ENCODE data around the gene SUMO3.

SUMO3 gene

DNA sequence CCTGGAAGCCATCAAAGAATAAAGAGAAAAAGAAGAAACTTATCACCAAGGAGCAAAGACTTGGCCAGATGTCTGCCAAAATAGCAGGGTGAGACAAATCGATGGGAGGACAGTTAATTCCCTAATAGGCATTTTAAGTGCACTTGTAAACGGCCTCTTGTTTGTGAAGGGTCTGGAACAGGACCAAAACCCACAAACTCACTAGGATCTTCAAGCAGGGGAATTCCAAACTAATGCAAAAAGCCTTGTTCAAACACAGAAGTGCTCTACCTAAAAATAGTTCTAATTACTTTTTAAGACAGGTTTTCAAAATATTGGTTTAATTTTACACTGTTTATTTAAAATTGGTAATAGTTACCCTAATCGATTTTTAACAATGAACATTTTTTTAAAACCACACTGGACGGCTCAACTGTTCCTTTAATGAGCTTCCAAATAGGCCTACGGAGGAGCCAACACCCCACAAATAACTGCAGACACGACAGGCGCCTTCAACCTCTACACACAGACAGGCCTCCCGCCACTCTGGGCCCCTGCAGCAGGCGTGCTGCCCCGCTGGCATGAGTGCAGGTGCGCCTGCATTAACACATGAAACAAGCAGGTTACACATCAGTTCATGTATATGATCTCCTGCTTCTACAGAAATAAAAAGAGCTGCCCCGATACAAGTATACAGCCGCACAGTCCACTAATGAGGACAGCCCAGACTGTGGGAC lies 32.1 kb downstream of the SUMO3 start:
- no peak for TF ChIP-seq ZFX (IDR thresholded peaks at IDR 0.05; ENCODE audit: borderline replicate concordance)
- TF ChIP-seq, protein P1, sequence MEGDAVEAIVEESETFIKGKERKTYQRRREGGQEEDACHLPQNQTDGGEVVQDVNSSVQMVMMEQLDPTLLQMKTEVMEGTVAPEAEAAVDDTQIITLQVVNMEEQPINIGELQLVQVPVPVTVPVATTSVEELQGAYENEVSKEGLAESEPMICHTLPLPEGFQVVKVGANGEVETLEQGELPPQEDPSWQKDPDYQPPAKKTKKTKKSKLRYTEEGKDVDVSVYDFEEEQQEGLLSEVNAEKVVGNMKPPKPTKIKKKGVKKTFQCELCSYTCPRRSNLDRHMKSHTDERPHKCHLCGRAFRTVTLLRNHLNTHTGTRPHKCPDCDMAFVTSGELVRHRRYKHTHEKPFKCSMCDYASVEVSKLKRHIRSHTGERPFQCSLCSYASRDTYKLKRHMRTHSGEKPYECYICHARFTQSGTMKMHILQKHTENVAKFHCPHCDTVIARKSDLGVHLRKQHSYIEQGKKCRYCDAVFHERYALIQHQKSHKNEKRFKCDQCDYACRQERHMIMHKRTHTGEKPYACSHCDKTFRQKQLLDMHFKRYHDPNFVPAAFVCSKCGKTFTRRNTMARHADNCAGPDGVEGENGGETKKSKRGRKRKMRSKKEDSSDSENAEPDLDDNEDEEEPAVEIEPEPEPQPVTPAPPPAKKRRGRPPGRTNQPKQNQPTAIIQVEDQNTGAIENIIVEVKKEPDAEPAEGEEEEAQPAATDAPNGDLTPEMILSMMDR (IDR thresholded peaks at IDR 0.05), result no peak
- no peak overlapping the region for H3K27ac ChIP-seq

DNA sequence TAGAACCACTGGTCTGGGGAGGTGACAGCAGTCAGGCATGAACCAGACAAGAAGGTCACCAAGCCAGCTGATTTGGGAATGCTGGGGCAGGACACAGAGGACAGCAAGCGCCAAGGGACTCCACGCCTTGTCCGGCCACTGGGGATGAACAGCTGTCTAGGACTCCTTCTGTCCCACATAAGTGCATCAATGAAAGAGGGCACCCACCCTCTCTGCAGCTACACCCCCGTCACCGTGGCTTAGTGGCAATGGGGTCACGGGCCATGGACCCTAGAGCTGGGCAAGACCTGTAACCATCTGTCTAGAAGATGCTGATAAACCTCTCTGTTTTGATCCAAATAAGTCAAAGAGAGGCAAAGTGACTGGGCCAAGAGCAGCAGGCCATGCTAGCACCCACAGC lies 33.1 kb downstream of the SUMO3 start:
- H3K27ac ChIP-seq, result no peak overlapping the region

DNA sequence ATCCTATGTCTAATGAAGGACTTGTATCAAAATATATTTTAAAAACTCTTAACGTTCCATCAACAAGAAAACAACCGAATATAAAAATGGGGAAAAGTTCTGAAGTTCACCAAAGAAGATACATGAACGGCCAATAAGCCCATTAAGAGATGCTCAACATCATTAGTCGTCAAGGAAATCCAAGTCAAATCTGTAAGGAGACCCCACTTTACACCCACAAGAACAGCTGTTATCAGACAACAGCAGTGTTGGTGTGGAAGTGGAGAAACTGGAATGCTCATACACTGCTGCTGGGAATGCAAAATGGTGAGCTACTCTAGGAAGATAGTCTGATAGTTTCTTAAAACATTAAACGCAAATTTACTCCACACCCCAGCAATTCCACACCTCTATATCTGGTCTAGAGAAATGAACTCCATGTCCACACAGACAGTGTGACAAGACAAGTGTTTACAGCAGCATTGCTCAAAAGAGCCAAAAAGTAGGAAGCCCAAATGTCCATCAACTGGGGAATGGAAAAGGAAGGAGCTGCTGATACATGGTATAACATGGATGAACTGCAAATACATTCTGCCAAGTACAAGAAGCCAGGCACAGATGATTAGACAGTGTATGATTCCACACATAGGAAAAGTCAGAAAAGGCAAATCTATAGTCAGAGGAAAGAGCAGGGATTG lies 34.7 kb downstream of the SUMO3 start:
- no peak overlapping the region for H3K27ac ChIP-seq
- no peak for TF ChIP-seq ZFX (IDR thresholded peaks at IDR 0.05; ENCODE audit: borderline replicate concordance)
- TF ChIP-seq, protein P1 (IDR thresholded peaks at IDR 0.05), result no peak

More for the DNA sequence above, 33.1 kb downstream of the SUMO3 start:
- TF ChIP-seq, protein P1 (IDR thresholded peaks at IDR 0.05), result no peak
- TF ChIP-seq ZFX (IDR thresholded peaks at IDR 0.05; ENCODE audit: borderline replicate concordance), result no peak

DNA sequence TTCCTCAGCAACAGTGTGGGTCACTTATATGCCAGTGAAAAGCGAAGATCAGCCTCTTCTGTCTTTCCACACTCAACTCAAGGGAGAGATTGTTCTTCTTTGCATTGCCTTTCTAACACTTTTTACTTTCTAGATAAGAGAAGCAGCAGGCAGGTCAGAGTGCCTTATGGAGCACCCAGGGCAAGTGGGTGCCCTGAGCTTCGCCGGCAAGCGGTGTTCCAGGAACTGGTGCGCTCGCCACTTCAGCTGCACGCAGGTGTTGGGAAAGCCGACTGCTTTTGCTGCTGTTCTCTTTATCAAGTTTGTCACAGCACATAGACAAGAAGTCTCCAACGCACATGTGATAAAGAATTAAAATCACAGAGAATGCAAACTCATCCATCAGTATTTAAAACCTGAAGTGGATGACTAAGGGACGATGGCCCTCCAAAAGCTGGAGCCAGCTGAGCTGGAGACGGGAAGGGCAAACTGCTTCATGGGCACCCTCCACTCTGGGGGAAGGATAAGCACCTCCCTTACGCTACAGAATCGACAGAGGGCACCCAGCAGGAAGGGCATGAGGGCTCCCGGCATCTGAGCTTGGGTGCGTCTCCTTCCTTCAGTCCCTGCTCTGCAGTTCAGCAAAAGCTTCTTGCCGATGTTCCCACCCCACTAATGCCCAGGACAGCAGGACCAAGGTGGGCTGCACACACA lies 36.9 kb downstream of the SUMO3 start:
- TF ChIP-seq, protein P1 (IDR thresholded peaks at IDR 0.05), result no peak
- TF ChIP-seq ZFX (IDR thresholded peaks at IDR 0.05; ENCODE audit: borderline replicate concordance), result no peak
- no peak overlapping the region for H3K27ac ChIP-seq

DNA sequence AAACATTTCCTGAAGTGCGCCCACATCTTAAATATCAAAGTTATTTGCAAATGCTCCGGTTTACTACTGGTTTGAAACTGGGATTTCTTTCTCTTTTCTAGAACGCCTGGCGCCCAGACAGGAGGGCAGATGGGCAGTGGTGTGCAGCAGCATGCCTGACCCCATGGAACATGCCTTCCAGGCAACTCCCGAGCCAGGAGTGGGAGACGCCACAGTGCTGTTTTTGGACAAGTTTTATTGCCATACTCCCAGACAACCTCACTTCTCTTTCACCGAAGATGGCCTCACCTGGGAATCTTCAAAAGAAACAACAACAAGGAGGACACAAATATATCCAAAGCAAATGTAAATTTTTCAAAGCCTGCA lies 37.7 kb downstream of the SUMO3 start:
- H3K27ac ChIP-seq, result no peak overlapping the region

DNA sequence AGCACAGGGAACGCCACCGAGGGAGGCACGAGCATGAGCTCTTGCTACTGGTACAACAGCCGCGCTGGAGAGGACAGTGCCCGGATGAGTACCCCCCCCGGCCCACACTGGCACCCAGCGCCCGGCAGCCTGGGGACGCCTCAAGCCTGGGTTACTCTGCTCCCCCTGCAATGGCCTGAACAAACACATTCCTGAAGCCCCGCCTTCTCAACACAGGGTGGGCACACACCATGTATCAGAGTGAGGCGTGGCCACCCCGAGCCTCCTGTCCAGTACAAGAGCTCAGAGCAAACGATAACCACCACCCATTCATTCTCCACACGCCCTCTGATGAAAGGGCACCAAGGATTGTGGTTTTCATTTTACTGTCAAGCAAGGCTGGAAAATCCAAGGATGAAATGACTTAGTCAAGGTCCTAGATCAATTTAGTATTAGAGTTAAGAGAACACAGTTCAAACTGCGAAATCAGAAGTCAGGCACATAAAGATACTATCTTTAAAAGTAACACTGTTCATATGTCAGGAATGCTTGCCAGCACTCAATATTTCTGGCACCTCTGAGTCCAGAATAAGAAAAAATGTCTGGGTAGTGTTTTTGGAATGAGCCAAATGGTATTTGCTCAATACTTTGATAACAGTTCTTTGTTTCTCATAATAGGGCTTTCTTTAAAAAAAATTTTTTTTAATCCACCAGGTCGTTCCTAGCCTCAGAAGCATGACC lies 38.3 kb downstream of the SUMO3 start:
- no peak for TF ChIP-seq ZFX (IDR thresholded peaks at IDR 0.05; ENCODE audit: borderline replicate concordance)
- TF ChIP-seq, protein P1 (IDR thresholded peaks at IDR 0.05), result no peak
- H3K27ac ChIP-seq, result no peak overlapping the region

More for the DNA sequence above, 37.7 kb downstream of the SUMO3 start:
- TF ChIP-seq ZFX (IDR thresholded peaks at IDR 0.05; ENCODE audit: borderline replicate concordance), result no peak
- TF ChIP-seq, protein P1 (IDR thresholded peaks at IDR 0.05), result no peak

Data from 22Rv1 (cell line).